ENCODE measurements around the gene SGSM2.

DNA sequence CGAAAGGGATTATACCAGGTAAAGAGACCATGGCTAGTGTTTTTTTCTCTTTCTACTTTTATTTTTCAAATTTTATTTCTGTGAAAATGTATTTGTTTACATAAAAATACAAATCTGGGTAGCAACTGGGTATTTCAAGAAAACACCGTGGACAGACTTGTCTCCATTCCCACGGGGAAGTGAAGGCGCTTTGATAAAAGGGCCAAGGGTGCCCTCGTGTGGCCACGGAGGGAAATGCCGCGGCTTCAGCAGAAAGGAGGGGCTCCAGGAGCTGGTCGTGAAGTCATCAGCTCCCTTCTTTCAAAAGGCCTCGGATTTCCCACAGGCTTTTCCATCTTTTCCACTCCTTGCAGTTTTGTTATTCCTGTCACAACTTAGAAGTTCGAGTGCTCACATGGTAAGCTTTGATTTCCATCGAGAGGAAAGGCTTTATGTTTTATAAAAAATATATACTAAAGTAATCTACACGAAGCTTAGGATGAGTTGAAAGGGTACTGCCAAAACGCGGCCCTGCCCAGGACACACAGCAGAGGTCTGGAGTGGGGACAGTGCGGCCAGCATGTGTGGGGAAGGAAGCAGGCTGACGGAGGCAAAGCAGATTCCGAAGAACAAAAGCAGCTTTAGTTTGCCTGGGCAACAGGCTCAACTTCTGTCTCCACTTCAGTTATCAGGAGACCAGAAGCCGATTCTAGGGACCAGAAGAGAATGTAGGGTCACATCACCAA is 78.9 kb downstream of the SGSM2 start:
- TF ChIP-seq, protein P1, sequence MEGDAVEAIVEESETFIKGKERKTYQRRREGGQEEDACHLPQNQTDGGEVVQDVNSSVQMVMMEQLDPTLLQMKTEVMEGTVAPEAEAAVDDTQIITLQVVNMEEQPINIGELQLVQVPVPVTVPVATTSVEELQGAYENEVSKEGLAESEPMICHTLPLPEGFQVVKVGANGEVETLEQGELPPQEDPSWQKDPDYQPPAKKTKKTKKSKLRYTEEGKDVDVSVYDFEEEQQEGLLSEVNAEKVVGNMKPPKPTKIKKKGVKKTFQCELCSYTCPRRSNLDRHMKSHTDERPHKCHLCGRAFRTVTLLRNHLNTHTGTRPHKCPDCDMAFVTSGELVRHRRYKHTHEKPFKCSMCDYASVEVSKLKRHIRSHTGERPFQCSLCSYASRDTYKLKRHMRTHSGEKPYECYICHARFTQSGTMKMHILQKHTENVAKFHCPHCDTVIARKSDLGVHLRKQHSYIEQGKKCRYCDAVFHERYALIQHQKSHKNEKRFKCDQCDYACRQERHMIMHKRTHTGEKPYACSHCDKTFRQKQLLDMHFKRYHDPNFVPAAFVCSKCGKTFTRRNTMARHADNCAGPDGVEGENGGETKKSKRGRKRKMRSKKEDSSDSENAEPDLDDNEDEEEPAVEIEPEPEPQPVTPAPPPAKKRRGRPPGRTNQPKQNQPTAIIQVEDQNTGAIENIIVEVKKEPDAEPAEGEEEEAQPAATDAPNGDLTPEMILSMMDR (IDR thresholded peaks at IDR 0.05): peak; percentile 99
- TF ChIP-seq EZH2 (IDR thresholded peaks at IDR 0.05; ENCODE audit: borderline replicate concordance, insufficient read depth, low read depth, low read length, poor library complexity, severe bottlenecking): no peak
